Glutamatergic neuron (in vitro differentiated cells): ENCODE measurements around the gene ORM2. TPM values are rescaled to one million over a fixed set of nuclear protein-coding genes. Genes with fewer than 3 reads are reported as not detected.

Experiments
- DNase-seq: peaks from one replicate; pipeline ENCODE4 v3.0.0; 2022
- H3K27ac Mint-ChIP-seq: one replicate; pipeline ENCODE4 v1.8.0; 2020; ENCODE audit warnings: mild to moderate bottlenecking, mixed read lengths, inconsistent platforms; ENCODE audit not compliant: unreplicated experiment
- H3K27me3 Mint-ChIP-seq: one replicate; pipeline ENCODE4 v1.8.0; 2020; ENCODE audit warnings: mild to moderate bottlenecking, moderate library complexity, mixed read lengths, inconsistent platforms; ENCODE audit not compliant: unreplicated experiment
- H3K36me3 Mint-ChIP-seq: one replicate; pipeline ENCODE4 v1.8.0; 2020; ENCODE audit warnings: mild to moderate bottlenecking, mixed read lengths, inconsistent platforms; ENCODE audit not compliant: unreplicated experiment
- H3K4me1 Mint-ChIP-seq: one replicate; pipeline ENCODE4 v1.8.0; 2020; ENCODE audit warnings: mild to moderate bottlenecking, low read depth, mixed read lengths, inconsistent platforms; ENCODE audit not compliant: unreplicated experiment
- H3K4me3 Mint-ChIP-seq: one replicate; pipeline ENCODE4 v1.8.0; 2020; ENCODE audit warnings: mild to moderate bottlenecking, mixed read lengths, inconsistent platforms; ENCODE audit not compliant: unreplicated experiment
- H3K9me3 Mint-ChIP-seq: one replicate; pipeline ENCODE4 v1.8.0; 2020; ENCODE audit warnings: mild to moderate bottlenecking, moderate library complexity, mixed read lengths, inconsistent platforms; ENCODE audit not compliant: unreplicated experiment
- total RNA-seq: library from RNA; stranded (reverse); fragmentation: NEBNext Ultra II Directional; extraction: Animal tissue kit (Norgen Biotek cat#: 25700); gene quantifications from one replicate; pipeline ENCODE4 v1.2.1, GENCODE V29; 2021; ENCODE audit not compliant: unreplicated experiment
- TF ChIP-seq, protein P1 (sequence below): fragments of 200-600 bp; sonication (generic); IDR thresholded peaks from one replicate; pipeline ENCODE4 v1.5.0; 2021; ENCODE audit not compliant: partially characterized antibody, unreplicated experiment

The ORM2 gene
- total RNA-seq, 1 donor from 2014 or later, result not detected

DNA sequence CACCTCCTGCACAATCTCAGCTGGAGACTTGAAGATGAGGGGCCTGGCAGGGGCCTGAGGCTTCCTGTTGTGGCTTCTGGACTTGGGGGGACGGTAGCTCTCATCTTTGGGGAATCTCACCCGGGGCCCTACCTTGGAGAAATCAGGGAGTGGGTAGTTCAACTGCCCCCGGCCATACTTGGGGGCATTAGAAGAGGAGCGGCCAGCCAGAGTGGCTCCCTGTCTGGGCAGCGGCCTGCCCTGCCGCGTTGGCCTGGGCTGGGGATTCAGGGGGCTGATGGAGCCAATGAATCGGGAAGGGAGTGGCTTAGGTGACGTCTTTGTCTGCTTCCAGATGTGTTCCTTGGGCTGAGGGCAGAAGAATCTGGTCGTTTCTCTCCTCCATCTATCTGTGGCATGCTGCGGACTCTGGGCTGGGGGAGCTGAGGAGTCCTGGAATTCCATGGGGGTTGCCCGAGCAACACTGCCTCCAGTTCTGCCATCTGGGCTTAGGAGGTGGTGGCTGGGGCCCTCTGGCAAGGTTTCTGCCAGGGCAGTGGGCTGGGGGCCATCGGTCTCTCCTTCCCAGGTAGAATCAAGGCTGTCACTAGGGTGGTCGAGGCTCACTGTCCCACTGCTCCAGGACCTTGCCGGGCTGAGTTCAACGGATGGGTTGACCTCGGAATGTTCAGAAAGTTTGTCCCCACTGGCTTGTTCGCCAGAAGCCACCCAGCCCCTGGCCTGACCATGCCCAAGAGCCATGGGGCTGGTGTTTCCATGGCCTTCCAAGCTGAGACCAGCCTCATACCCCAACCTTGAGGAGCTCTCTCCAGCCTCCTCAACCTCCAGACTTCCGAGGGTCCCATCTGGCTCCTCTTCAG lies 47.1 kb downstream of the ORM2 start:
- Mint-ChIP-seq H3K27me3 (peaks cover 3% of the 10 kb centered on the region), H3K36me3 (peaks cover 10% of the 10 kb centered on the region), H3K4me3 (no peak overlapping the region), H3K4me1 (peaks cover 2% of the 10 kb centered on the region), H3K9me3 (peaks cover 2% of the 10 kb centered on the region), H3K27ac (no peak overlapping the region)
- no peak for DNase-seq
- TF ChIP-seq, protein P1, sequence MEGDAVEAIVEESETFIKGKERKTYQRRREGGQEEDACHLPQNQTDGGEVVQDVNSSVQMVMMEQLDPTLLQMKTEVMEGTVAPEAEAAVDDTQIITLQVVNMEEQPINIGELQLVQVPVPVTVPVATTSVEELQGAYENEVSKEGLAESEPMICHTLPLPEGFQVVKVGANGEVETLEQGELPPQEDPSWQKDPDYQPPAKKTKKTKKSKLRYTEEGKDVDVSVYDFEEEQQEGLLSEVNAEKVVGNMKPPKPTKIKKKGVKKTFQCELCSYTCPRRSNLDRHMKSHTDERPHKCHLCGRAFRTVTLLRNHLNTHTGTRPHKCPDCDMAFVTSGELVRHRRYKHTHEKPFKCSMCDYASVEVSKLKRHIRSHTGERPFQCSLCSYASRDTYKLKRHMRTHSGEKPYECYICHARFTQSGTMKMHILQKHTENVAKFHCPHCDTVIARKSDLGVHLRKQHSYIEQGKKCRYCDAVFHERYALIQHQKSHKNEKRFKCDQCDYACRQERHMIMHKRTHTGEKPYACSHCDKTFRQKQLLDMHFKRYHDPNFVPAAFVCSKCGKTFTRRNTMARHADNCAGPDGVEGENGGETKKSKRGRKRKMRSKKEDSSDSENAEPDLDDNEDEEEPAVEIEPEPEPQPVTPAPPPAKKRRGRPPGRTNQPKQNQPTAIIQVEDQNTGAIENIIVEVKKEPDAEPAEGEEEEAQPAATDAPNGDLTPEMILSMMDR, result no peak

DNA sequence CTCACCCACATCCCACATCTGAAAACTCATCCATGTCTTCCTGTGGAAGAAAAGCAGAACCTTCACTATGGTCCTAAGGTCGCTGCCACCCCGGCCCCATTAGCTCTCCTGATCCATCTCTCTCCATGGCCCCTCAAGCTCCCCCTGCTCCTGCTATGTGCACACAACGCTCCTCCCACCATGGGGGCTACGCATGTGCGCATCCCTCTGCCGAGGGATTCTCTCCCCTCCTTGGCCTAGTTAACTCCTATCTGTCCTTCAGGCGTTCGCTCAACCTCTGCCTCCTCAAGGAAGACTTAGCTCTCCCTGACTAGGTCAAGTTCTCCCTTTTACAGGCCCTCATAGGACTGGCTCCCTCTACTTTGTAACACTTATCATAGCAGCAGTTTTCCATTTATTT lies 48.3 kb downstream of the ORM2 start:
- Mint-ChIP-seq H3K4me3 (no peak overlapping the region), H3K27ac (no peak overlapping the region), H3K4me1 (peaks cover 6% of the 10 kb centered on the region), H3K27me3 (peaks cover 3% of the 10 kb centered on the region), H3K9me3 (peaks cover 2% of the 10 kb centered on the region), H3K36me3 (peaks cover 10% of the 10 kb centered on the region)
- TF ChIP-seq, protein P1, result no peak
- no peak for DNase-seq

DNA sequence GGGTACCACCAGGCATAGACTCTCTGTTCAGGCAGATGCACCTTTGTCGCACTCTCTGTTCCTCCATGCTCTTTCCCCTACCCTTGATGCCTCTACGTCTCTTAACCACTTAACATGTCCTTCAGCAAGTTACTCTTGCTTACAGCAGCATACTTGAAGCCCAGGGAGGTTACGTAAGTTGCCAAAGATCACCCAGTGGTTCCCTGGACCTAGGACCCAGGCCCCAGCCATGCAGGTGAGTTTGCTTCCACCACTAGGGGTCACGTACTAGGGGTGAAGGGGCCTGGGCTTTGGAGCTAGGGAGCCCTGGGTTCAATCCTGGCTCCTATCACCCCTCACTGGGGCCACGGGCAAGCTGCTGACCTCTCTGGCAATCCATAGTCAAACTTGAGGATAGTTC lies 49.2 kb downstream of the ORM2 start:
- H3K4me1 Mint-ChIP-seq, result peaks cover 13% of the 10 kb centered on the region

More for the DNA sequence above, 49.2 kb downstream of the ORM2 start:
- Mint-ChIP-seq H3K27ac (no peak overlapping the region), H3K9me3 (peaks cover 2% of the 10 kb centered on the region), H3K27me3 (peaks cover 5% of the 10 kb centered on the region), H3K4me3 (no peak overlapping the region), H3K36me3 (peaks cover 10% of the 10 kb centered on the region)
- DNase-seq, result no peak
- TF ChIP-seq, protein P1, result no peak

Other genes starting within 250 kb of the ORM2 start
- gene KIF12, start 230.6 kb upstream of the ORM2 start, total RNA-seq, result 0.93 TPM
- gene COL27A1, start 174.3 kb upstream of the ORM2 start, total RNA-seq, result 3.9 TPM
- gene ORM1, start 6.8 kb upstream of the ORM2 start, total RNA-seq, result not detected
- gene AKNA, start 58.1 kb downstream of the ORM2 start, total RNA-seq, result 32.6 TPM
- 3.2 TPM for gene WHRN, start 175.6 kb downstream of the ORM2 start, total RNA-seq